Stimulated activated memory B cell treated with anti-CD40 and anti-IgM and Interleukin-4, amounts not matched to agents 10 μg/mL and 1 μg/mL and 100 μg/mL, for 72 hours (primary cell): ENCODE results near the gene ISM1.

ENCODE experiments used
- ATAC-seq: fragments of 150-1000 bp; cut with Tn5 transposase; 2 replicates; pipeline ENCODE4 v1.10.0; 2021
- H3K27ac Mint-ChIP-seq: one replicate; pipeline ENCODE4 v1.8.0; 2022; ENCODE audit warnings: mild to moderate bottlenecking, mixed read lengths
- H3K27me3 Mint-ChIP-seq: one replicate; pipeline ENCODE4 v1.8.0; 2022; ENCODE audit warnings: mixed read lengths
- H3K36me3 Mint-ChIP-seq: one replicate; pipeline ENCODE4 v1.8.0; 2022; ENCODE audit warnings: mixed read lengths
- H3K4me1 Mint-ChIP-seq: one replicate; pipeline ENCODE4 v1.8.0; 2022; ENCODE audit warnings: mixed read lengths
- H3K4me3 Mint-ChIP-seq: one replicate; pipeline ENCODE4 v1.8.0; 2022; ENCODE audit warnings: mild to moderate bottlenecking, moderate library complexity, mixed read lengths
- H3K9me3 Mint-ChIP-seq: one replicate; pipeline ENCODE4 v1.8.0; 2022; ENCODE audit warnings: mixed read lengths

Gene ISM1

DNA sequence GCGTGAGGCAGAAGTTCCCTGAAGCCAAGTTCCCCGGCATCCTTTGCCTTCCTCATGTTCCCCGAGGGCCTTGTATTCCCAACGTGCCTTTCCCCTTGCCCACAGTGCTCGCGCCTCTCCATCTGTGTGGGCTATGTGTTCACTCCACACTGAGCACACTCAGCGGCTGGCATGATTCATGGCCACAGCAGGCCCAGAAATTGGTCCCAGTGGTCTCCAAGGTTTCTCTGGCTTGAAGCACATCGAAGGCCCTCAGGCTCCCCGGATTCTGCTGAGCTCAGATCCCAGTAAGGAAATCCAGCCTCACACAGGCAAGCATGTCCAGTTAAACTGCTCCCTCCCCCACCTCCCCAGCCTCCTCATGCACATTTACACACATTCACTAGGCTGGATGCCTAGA is 123.6 kb downstream of the ISM1 start:
- H3K9me3 Mint-ChIP-seq = no peaks in the 10 kb centered on the region
- no peaks in the 10 kb centered on the region for H3K4me1 Mint-ChIP-seq
- H3K27ac Mint-ChIP-seq = no peak overlapping the region
- no peaks in the 10 kb centered on the region for H3K36me3 Mint-ChIP-seq
- no peak for ATAC-seq
- H3K4me3 Mint-ChIP-seq = no peak overlapping the region
- no peaks in the 10 kb centered on the region for H3K27me3 Mint-ChIP-seq

GRCh38 chr20:13348311-13349234 is 127.5 kb downstream of the ISM1 start:
- Mint-ChIP-seq H3K9me3 (no peaks in the 10 kb centered on the region), H3K36me3 (no peaks in the 10 kb centered on the region), H3K4me3 (no peak overlapping the region), H3K4me1 (no peaks in the 10 kb centered on the region), H3K27me3 (no peaks in the 10 kb centered on the region), H3K27ac (no peak overlapping the region)
- no peak for ATAC-seq

GRCh38 chr20:13349235-13349604 is 128.1 kb downstream of the ISM1 start:
- no peaks in the 10 kb centered on the region for H3K9me3 Mint-ChIP-seq
- no peak overlapping the region for H3K27ac Mint-ChIP-seq
- ATAC-seq = no peak
- H3K4me3 Mint-ChIP-seq = no peak overlapping the region
- H3K27me3 Mint-ChIP-seq = no peaks in the 10 kb centered on the region
- H3K36me3 Mint-ChIP-seq = no peaks in the 10 kb centered on the region
- no peaks in the 10 kb centered on the region for H3K4me1 Mint-ChIP-seq
